ENCODE measurements around the gene TIGD7.
"Not testable (repeated sequence)": the region's sequence is repeated elsewhere in the genome, so short reads cannot be mapped to it uniquely, and the experiment has no call there.

Gene TIGD7

GRCh38 chr16:3282103-3282729 is 23.0 kb downstream of the TIGD7 start:
- no peak for DNase-seq

DNA sequence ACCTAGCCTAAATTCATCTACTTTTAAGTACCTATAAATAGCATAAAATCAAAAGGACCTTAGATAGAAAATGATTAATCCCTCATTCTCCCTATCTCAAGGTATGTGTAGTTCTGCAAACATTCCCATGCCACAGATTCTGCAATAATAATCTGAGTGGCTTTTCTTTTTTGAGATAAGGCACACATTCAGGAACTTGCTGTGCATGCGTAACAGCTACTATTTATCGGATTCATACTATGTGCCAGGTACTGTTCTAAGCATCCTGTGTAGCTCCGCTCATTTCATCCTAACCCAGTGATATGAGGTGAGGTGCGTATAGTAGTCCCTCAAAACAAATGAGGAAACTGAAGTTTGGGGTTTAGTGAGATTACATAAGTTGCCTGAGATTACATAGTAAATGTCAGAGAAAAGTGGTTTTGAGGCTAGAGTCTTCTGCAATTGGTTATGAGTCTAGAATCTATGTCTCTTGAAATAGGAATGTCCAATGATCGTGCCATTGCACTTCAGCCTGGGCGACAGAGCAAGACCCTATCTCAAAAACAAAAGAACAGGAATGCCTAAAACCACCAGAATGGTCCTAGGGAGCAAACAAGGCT is 23.9 kb downstream of the TIGD7 start:
- no peak for DNase-seq

DNA sequence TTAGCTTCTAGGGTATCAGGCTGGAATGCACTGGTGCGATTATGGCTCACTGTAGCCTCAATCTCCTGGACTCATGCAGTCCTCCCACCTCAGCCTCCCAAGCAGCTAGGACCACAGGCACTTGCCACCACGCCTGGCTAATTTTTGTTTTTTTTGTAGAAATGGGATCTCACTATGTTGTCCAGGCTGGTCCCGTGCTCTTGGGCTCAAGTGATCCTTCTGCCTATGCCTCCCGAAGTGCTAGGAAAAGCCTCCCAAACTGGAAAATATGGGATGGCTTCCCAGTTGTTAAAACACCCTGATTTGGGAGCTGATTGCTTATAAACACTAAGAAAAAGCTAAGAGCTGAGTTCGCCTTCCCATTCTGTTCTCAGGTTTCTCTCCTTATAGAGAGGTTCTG is 28.6 kb downstream of the TIGD7 start:
- no peak for DNase-seq

GRCh38 chr16:3274947-3275346 is 30.3 kb downstream of the TIGD7 start:
- DNase-seq: no peak

- no peak for DNase-seq
Observed at GRCh38 chr16:3274490-3274889, 30.7 kb downstream of the TIGD7 start.

GRCh38 chr16:3271281-3271680 is 33.9 kb downstream of the TIGD7 start:
- not testable (repeated sequence) for DNase-seq

GRCh38 chr16:3270718-3271117 is 34.5 kb downstream of the TIGD7 start:
- DNase-seq: not testable (repeated sequence)

GRCh38 chr16:3268294-3268693 is 36.9 kb downstream of the TIGD7 start:
- DNase-seq: no peak

GRCh38 chr16:3266873-3267537 is 38.2 kb downstream of the TIGD7 start:
- no peak for DNase-seq

DNA sequence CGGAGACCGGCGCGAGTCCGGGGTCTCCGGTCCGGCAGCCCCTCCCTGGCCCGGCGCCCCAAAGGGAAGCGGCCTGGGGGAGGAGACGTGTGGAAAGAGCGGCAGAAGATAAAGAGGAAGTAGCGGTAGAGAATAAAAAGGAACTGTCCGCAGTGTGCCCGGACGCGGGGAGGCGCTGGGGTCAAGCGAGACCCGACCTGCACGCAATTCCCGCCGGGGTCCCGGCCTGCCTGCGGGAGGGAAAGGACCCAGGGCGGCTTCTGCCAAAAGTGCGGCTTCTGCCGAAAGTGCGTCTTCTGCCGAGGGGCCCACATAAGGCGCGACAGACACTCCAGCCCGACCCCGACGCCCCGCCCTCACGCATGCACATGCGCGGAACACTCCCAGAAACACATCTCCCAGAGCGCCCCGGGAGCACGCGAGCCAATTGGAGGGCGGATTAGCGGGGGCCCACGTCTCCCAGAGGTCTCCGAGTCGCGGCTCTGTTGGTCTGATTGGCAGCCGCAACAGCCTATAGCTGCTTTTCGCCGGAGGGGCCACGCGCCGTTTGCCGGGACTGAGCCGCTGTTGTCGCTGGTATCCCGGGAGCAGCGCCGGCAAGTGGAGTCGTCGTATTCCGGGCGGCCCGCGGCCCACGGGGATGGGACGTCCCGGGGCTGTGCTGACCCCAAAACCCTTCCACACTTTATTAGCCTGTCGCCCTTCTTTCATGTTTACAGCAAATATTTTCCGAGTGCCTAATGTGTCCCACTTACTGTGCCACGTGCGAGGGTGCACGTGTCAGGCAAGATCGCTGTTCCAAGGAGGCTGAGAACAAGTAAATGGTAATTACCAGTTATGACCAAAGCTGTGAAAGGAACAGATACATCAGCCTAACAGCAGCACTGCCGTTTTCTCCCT is 40.8 kb downstream of the TIGD7 start:
- peak; percentile 88 to 96 for DNase-seq

DNA sequence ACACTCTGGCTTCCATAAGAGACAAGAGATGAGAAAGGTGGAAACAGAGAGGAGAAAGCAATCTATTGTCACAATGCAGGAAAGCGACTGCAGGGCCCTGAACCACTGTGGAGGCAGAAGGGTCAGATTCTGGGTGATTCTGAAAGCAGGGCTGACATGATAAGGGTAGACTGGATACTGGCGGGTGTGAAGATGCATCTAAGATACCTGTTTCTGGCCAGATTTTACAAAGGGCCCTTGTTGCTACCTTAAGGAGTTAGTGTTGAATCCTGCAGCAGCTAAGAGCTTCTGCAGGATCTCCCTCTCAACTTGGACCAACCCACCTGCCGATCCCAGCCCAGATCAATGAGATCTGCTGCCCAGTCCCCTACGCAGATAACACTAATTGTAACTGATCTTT is 42.7 kb downstream of the TIGD7 start:
- DNase-seq: no peak

- DNase-seq: no peak
Observed at GRCh38 chr16:3259836-3260235, 45.4 kb downstream of the TIGD7 start.

- no peak for DNase-seq
Observed at GRCh38 chr16:3256866-3257465, 48.3 kb downstream of the TIGD7 start.

DNA sequence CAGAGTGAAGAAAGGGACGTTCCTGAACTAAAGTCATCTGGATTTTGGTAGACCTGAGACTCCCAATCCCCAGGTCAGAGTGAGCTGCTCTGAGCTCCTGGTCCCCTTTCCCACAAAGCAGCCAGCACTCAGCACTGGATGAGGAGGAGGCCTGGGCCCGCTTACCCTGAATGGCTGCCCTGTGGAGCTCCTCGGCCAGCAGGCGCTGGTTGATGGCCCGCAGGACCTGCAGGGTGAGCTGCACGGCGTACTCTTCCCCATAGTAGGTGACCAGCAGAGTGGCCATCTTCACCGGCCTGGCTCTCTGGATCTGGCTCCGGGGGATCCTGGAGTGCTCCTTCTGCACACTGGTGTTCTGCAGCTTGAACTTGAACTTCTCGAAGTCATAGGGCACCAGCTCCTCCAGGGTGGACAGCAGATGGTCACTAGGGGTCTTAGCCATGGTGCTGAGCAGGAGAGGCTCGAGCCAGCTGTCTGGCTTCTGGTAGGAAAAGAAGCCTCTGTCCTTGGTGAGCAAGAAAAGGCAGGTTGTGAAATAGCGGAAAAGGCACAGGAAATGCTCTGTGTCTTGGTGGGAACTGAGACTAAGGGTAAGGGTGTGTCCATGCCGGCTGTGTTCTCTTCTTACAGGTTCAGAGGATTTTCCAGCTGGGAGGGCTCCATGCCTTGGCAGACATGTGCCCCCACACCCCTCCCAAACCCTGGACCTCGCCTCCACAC is 48.9 kb downstream of the TIGD7 start, which contains the start of gene MEFV:
MEFV (minus strand) TSS at position 488 of the 720 bp plus-strand sequence; CDS start at position 442, 46 bp downstream.
- no peak for DNase-seq

DNA sequence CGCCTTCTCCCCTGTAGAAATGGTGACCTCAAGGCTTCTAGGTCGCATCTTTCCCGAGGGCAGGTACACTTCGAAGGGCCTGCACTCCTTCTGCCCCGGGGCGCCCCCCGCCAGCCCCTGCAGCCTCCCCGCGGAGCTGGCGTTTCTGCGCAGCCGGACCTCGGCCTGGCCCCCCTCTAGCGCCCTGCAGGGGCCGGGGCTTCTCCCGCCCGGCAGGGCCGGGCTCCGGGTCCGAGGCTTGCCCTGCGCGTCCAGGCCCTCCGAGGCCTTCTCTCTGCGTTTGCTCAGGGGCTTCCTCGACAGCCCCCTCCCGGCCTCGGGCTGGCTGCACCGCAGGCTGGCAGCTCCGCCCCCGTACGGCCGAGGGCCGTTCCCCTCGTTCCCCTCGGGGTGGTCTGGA is 50.9 kb downstream of the TIGD7 start:
- no peak for DNase-seq

- DNase-seq: no peak
Observed at GRCh38 chr16:3252967-3253366, 52.3 kb downstream of the TIGD7 start.

- DNase-seq: no peak
Observed at GRCh38 chr16:3249451-3249850, 55.8 kb downstream of the TIGD7 start.

- no peak for DNase-seq
Observed at GRCh38 chr16:3249020-3249419, 56.2 kb downstream of the TIGD7 start.

Measured in cerebellar nuclear complex (tissue), 1 donor.